Measurements from ENCODE around the gene SCT.

Gene SCT

GRCh38 chr11:618856-619627, 7.9 kb downstream of the SCT start:
- Histone ChIP-seq H3K9me3 (no peaks in the 10 kb centered on the region), H3K4me3 (ENCODE audit: low read depth in 1 of 2, low read length in 1 of 2) (no peak overlapping the region), H3K27ac (no peak overlapping the region), H3K27me3 (no peaks in the 10 kb centered on the region), H3K36me3 (peaks cover 14% of the 10 kb centered on the region), H3K4me1 (ENCODE audit: control insufficient read depth in 1 of 2, insufficient read depth in 1 of 2, low read depth in 1 of 2, low read length in 1 of 2) (peaks cover 26 to 28% of the 10 kb centered on the region in 2 experiments)
- TF ChIP-seq, protein P1, sequence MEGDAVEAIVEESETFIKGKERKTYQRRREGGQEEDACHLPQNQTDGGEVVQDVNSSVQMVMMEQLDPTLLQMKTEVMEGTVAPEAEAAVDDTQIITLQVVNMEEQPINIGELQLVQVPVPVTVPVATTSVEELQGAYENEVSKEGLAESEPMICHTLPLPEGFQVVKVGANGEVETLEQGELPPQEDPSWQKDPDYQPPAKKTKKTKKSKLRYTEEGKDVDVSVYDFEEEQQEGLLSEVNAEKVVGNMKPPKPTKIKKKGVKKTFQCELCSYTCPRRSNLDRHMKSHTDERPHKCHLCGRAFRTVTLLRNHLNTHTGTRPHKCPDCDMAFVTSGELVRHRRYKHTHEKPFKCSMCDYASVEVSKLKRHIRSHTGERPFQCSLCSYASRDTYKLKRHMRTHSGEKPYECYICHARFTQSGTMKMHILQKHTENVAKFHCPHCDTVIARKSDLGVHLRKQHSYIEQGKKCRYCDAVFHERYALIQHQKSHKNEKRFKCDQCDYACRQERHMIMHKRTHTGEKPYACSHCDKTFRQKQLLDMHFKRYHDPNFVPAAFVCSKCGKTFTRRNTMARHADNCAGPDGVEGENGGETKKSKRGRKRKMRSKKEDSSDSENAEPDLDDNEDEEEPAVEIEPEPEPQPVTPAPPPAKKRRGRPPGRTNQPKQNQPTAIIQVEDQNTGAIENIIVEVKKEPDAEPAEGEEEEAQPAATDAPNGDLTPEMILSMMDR (IDR thresholded peaks at IDR 0.05): no peak

GRCh38 chr11:617912-618682, 8.9 kb downstream of the SCT start:
- Histone ChIP-seq H3K4me1 (ENCODE audit: control insufficient read depth in 1 of 2, insufficient read depth in 1 of 2, low read depth in 1 of 2, low read length in 1 of 2) (peaks cover 31 to 32% of the 10 kb centered on the region in 2 experiments), H3K4me3 (ENCODE audit: low read depth in 1 of 2, low read length in 1 of 2) (no peak overlapping the region), H3K36me3 (peaks cover 23% of the 10 kb centered on the region), H3K9me3 (no peaks in the 10 kb centered on the region), H3K27me3 (no peaks in the 10 kb centered on the region), H3K27ac (no peak overlapping the region)
- TF ChIP-seq, protein P1 (IDR thresholded peaks at IDR 0.05): no peak

GRCh38 chr11:617199-617911, 9.6 kb downstream of the SCT start:
- Histone ChIP-seq H3K4me3 (ENCODE audit: low read depth in 1 of 2, low read length in 1 of 2) (peak overlapping the region in 1 of 2 experiments; percentile 86), H3K27me3 (no peaks in the 10 kb centered on the region)

DNA sequence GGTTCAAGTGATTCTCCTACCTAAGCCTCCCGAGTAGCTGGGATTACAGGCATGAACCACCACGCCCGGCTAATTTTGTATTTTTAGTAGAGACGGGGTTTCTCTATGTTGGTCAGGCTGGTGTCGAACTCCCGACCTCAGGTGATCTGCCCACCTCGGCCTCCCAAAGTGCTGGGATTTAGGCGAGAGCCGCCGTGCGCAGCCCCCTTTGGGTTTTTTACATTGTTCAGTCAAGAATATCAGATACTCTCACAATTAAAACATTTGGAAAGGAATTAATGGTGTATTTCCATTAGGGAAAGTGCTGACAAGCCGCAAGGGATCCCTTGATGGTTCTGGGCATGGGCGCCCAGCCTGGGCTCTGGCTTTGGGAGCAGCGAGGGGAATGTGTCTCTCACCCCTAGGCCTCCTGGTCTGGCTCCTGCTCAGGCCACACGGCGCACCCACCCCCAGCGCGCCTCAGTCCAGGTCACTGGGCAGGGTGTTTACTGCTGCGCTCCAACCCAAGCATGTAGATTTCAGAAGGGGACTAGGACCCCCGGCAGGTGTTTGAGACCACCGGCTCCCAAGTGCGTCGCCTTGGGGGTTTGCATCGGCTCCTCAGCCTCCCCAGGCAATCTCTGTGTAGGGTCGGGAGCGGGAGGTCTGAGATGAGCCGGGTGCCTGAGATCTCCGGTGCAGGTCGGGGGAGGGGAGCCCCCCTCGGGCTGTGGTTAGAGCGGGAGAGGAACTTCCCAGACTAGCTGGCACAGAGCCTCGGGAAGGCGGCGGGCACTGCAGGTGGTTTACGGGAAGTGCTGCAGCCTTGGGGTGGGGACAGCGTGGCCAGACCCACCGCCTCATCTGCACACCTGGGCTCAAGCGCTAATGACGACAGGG, 10.4 kb downstream of the SCT start:
- H3K9me3 ChIP-seq: no peaks in the 10 kb centered on the region
- peak overlapping the region; percentile 92 for H3K27ac ChIP-seq

More at GRCh38 chr11:617199-617911, 9.6 kb downstream of the SCT start:
- peaks cover 31 to 32% of the 10 kb centered on the region in 2 experiments for H3K4me1 ChIP-seq (ENCODE audit: control insufficient read depth in 1 of 2, insufficient read depth in 1 of 2, low read depth in 1 of 2, low read length in 1 of 2)
- TF ChIP-seq, protein P1 (IDR thresholded peaks at IDR 0.05): no peak
- H3K9me3 ChIP-seq: no peaks in the 10 kb centered on the region
- peaks cover 30% of the 10 kb centered on the region for H3K36me3 ChIP-seq
- peak overlapping the region; percentile 92 for H3K27ac ChIP-seq

More for the DNA sequence above, 10.4 kb downstream of the SCT start:
- TF ChIP-seq, protein P1 (IDR thresholded peaks at IDR 0.05): no peak
- Histone ChIP-seq H3K4me3 (ENCODE audit: low read depth in 1 of 2, low read length in 1 of 2) (peak overlapping the region; percentile 86 to 97), H3K27me3 (no peaks in the 10 kb centered on the region), H3K4me1 (ENCODE audit: control insufficient read depth in 1 of 2, insufficient read depth in 1 of 2, low read depth in 1 of 2, low read length in 1 of 2) (peaks cover 31 to 32% of the 10 kb centered on the region in 2 experiments), H3K36me3 (peaks cover 38% of the 10 kb centered on the region)
